Suprapubic skin (tissue), 3 donors: ENCODE data around the gene WNT3.

ENCODE experiments used
- POLR2A ChIP-seq, 2 donors: fragments of 450-650 bp; IDR thresholded peaks; one replicate each; pipeline ENCODE4 v1.6.1; 2017; ENCODE audit warnings: antibody characterized with exemption in 2 of 2, mild to moderate bottlenecking in 2 of 2, moderate library complexity in 2 of 2
- TF ChIP-seq, protein P1 (sequence below), 2 donors: fragments of 200-600 bp in 1 of 2; fragments of 450-650 bp in 1 of 2; sonication (generic) in 1 of 2; IDR thresholded peaks; one replicate each; pipeline ENCODE4 v1.5.1; 2016 to 2019; ENCODE audit warnings: antibody characterized with exemption in 2 of 2, mild to moderate bottlenecking in 1 of 2, moderate library complexity in 1 of 2

GRCh38 chr17:46865100-46865499 lies 46.6 kb upstream of the WNT3 start:
- TF ChIP-seq, protein P1, sequence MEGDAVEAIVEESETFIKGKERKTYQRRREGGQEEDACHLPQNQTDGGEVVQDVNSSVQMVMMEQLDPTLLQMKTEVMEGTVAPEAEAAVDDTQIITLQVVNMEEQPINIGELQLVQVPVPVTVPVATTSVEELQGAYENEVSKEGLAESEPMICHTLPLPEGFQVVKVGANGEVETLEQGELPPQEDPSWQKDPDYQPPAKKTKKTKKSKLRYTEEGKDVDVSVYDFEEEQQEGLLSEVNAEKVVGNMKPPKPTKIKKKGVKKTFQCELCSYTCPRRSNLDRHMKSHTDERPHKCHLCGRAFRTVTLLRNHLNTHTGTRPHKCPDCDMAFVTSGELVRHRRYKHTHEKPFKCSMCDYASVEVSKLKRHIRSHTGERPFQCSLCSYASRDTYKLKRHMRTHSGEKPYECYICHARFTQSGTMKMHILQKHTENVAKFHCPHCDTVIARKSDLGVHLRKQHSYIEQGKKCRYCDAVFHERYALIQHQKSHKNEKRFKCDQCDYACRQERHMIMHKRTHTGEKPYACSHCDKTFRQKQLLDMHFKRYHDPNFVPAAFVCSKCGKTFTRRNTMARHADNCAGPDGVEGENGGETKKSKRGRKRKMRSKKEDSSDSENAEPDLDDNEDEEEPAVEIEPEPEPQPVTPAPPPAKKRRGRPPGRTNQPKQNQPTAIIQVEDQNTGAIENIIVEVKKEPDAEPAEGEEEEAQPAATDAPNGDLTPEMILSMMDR (IDR thresholded peaks at IDR 0.05) = no peak
- no peak for TF ChIP-seq POLR2A (IDR thresholded peaks at IDR 0.05)
